Sigmoid colon (tissue), 4 donors: ENCODE measurements around the gene MKRN2OS.

Source experiments
- EP300 ChIP-seq, 4 donors: sonication (generic); formaldehyde crosslinking; IDR thresholded peaks; one replicate each; pipeline ENCODE4 v1.6.1; 2017; ENCODE audit warnings: antibody characterized with exemption in 4 of 4
- TF ChIP-seq, protein P1 (sequence below), 4 experiments: fragments of 450-650 bp in 3 of 4; fragments of 200-600 bp in 1 of 4; IDR thresholded peaks; one replicate each; pipeline ENCODE4 v1.5.1; 2016 to 2019; ENCODE audit warnings: antibody characterized with exemption in 4 of 4, mild to moderate bottlenecking in 3 of 4, moderate library complexity in 2 of 4

DNA sequence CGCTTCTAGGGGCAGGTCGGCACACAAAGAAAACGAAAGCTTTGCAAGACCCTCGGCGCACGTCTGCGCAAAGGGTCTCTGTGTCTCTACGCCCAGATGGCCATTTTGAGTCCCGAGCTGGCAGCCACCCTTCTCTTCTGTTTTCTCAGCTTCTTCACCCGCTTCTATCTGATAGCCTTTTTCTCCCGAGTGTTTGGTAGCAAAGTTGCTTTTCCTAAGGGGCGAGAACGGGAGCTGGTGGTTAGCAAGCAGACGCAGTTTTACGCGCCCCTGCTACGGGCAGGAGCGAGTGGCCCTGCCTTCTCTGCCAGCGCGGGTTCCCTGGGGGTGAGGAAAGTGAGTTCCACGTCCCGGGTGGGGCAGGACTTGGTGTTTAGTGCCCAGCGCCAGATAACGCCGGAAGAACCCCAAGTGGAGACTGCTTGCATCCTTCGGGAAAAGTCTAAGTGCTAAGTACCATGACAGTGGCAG is 8.7 kb upstream of the MKRN2OS start:
- TF ChIP-seq EP300 (IDR thresholded peaks at IDR 0.05): no peak
- TF ChIP-seq, protein P1, sequence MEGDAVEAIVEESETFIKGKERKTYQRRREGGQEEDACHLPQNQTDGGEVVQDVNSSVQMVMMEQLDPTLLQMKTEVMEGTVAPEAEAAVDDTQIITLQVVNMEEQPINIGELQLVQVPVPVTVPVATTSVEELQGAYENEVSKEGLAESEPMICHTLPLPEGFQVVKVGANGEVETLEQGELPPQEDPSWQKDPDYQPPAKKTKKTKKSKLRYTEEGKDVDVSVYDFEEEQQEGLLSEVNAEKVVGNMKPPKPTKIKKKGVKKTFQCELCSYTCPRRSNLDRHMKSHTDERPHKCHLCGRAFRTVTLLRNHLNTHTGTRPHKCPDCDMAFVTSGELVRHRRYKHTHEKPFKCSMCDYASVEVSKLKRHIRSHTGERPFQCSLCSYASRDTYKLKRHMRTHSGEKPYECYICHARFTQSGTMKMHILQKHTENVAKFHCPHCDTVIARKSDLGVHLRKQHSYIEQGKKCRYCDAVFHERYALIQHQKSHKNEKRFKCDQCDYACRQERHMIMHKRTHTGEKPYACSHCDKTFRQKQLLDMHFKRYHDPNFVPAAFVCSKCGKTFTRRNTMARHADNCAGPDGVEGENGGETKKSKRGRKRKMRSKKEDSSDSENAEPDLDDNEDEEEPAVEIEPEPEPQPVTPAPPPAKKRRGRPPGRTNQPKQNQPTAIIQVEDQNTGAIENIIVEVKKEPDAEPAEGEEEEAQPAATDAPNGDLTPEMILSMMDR (IDR thresholded peaks at IDR 0.05): no peak
